H1 (cell line): ENCODE measurements around the gene KTN1. TPM values are rescaled to one million over a fixed set of nuclear protein-coding genes. Genes with fewer than 3 reads are reported as not detected.

Source experiments
- ATF2 ChIP-seq: IDR thresholded peaks from 2 replicates; pipeline ENCODE4 v1.6.1; 2012; ENCODE audit warnings: low read length, inconsistent platforms
- E2F6 ChIP-seq: IDR thresholded peaks from 2 replicates; pipeline ENCODE4 v1.6.1; 2012; ENCODE audit warnings: inconsistent platforms
- JUND ChIP-seq: IDR thresholded peaks from 2 replicates; pipeline ENCODE4 v1.6.1; 2011; ENCODE audit warnings: mild to moderate bottlenecking, improper control_type of control experiment, low read length
- TAF7 ChIP-seq: optimal IDR thresholded peaks from 2 replicates; pipeline ENCODE3; 2011; ENCODE audit warnings: low read depth, mild to moderate bottlenecking, inconsistent platforms, low read length, moderate library complexity, borderline replicate concordance
- TEAD4 ChIP-seq: IDR thresholded peaks from 2 replicates; pipeline ENCODE4 v1.6.1; 2012; ENCODE audit warnings: low read depth, low read length, inconsistent platforms, mixed read lengths
- USF2 ChIP-seq: IDR thresholded peaks from 2 replicates; pipeline ENCODE4 v1.6.1; 2011; ENCODE audit warnings: low read length, improper control_type of control experiment
- polyA plus RNA-seq, 7 experiments: library from polyadenylated mRNA; depleted of rRNA in 3 of 7; stranded (reverse) in 5 of 7; unstranded in 2 of 7; fragments of >200 nt in 5 of 7; fragments of 200-250 nt in 2 of 7; gene quantifications; 1 replicate in 5 of 7; 2 replicates in 1 of 7; 4 replicates in 1 of 7; pipeline versions ENCODE4 v1.2.1 to v1.2.3, GENCODE V29; 2011 to 2013; ENCODE audit warnings: missing spikeins in 2 of 7, mixed read lengths in 2 of 7
- total RNA-seq: library from RNA; stranded (reverse); fragmentation: NEBNext Ultra II Directional; extraction: Animal tissue kit (Norgen Biotek cat#: 25700); gene quantifications from 2 replicates; pipeline ENCODE4 v1.2.1, GENCODE V29; 2021

KTN1 gene
- total and polyA plus RNA-seq, 2 of the 8 experiments (the other 6 are each of a cell fraction or from before 2014, with no cell fraction given) = 15.4 to 151 TPM

GRCh38 chr14:55533960-55534359, 46.0 kb upstream of the KTN1 start (continued):
- TF ChIP-seq ATF2 (no peak), TEAD4 (no peak), JUND (no peak), E2F6 (no peak), USF2 (no peak), TAF7 (no peak)
